Panc1 (cell line): Measurements from ENCODE around the gene SHISA8.

ENCODE experiments used
- TF ChIP-seq, protein P1 (sequence below), 2 experiments: IDR thresholded peaks; 2 replicates each; pipeline ENCODE4 v1.6.1; 2011 to 2012; ENCODE audit warnings: low read depth in 2 of 2, control low read depth in 1 of 2, low read length in 1 of 2, mild to moderate bottlenecking in 1 of 2, moderate library complexity in 1 of 2; ENCODE audit not compliant: insufficient read depth in 1 of 2
- TF ChIP-seq, protein P2 (sequence below): fragments of 450-650 bp; IDR thresholded peaks from 2 replicates; pipeline ENCODE4 v1.5.1; 2017; ENCODE audit warnings: mild to moderate bottlenecking

DNA sequence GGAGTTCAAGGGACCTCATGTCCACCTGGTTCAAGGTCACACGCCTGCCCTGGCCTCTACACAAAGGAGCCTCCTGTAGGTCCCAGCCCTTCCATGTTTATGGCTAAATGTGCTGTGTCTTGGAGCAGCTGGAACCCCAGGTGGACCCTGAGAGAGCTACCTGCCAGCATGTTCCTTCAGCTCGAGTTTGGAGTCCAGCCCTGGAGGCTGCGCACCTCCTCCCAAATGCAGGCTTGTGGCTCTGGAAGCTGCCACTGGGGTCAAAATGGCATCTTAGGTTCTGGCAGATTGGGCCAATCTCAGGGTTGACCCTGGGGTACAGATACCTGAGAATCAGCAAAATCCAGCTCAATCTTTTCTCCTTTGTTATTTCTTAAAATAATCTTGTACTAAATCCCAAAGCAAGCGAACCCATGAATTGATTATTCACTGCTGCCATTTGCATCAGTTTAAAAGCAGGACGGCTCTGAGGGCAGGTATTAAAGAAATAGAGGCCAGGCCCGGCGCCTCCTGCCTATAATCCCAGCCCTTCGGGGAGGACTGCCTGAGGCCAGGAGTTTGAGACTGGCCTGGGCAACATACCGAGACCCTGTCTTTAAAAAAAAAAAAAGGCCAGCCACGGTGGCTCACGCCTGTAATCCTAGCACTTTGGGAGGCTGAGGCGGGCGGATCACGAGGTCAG, 8.9 kb upstream of the SHISA8 start:
- TF ChIP-seq, protein P1, sequence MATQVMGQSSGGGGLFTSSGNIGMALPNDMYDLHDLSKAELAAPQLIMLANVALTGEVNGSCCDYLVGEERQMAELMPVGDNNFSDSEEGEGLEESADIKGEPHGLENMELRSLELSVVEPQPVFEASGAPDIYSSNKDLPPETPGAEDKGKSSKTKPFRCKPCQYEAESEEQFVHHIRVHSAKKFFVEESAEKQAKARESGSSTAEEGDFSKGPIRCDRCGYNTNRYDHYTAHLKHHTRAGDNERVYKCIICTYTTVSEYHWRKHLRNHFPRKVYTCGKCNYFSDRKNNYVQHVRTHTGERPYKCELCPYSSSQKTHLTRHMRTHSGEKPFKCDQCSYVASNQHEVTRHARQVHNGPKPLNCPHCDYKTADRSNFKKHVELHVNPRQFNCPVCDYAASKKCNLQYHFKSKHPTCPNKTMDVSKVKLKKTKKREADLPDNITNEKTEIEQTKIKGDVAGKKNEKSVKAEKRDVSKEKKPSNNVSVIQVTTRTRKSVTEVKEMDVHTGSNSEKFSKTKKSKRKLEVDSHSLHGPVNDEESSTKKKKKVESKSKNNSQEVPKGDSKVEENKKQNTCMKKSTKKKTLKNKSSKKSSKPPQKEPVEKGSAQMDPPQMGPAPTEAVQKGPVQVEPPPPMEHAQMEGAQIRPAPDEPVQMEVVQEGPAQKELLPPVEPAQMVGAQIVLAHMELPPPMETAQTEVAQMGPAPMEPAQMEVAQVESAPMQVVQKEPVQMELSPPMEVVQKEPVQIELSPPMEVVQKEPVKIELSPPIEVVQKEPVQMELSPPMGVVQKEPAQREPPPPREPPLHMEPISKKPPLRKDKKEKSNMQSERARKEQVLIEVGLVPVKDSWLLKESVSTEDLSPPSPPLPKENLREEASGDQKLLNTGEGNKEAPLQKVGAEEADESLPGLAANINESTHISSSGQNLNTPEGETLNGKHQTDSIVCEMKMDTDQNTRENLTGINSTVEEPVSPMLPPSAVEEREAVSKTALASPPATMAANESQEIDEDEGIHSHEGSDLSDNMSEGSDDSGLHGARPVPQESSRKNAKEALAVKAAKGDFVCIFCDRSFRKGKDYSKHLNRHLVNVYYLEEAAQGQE (IDR thresholded peaks at IDR 0.05; ENCODE audit: insufficient read depth in 1 of 2, low read depth in 2 of 2, low read length in 1 of 2): no peak
- TF ChIP-seq, protein P2, sequence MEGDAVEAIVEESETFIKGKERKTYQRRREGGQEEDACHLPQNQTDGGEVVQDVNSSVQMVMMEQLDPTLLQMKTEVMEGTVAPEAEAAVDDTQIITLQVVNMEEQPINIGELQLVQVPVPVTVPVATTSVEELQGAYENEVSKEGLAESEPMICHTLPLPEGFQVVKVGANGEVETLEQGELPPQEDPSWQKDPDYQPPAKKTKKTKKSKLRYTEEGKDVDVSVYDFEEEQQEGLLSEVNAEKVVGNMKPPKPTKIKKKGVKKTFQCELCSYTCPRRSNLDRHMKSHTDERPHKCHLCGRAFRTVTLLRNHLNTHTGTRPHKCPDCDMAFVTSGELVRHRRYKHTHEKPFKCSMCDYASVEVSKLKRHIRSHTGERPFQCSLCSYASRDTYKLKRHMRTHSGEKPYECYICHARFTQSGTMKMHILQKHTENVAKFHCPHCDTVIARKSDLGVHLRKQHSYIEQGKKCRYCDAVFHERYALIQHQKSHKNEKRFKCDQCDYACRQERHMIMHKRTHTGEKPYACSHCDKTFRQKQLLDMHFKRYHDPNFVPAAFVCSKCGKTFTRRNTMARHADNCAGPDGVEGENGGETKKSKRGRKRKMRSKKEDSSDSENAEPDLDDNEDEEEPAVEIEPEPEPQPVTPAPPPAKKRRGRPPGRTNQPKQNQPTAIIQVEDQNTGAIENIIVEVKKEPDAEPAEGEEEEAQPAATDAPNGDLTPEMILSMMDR: no peak
